Hepatocyte (in vitro differentiated cells): ENCODE measurements around the gene GK. TPM values are rescaled to one million over a fixed set of nuclear protein-coding genes. Genes with fewer than 3 reads are reported as not detected.
"Not testable (repeated sequence)": the region's sequence is repeated elsewhere in the genome, so short reads cannot be mapped to it uniquely, and the experiment has no call there.

ENCODE experiments used
- DNase-seq: peaks from one replicate; pipeline ENCODE4 v3.0.0-alpha.2; 2016; ENCODE audit warnings: low spot score
- H2AFZ ChIP-seq: fragments of 200-600 bp; sonication (generic); 2 replicates; pipeline ENCODE4 v1.6.0; 2016; ENCODE audit warnings: antibody characterized with exemption, mild to moderate bottlenecking
- H3K27ac ChIP-seq: fragments of 200-600 bp; sonication (generic); 2 replicates; pipeline ENCODE4 v1.5.1; 2016; ENCODE audit warnings: mild to moderate bottlenecking
- H3K27me3 ChIP-seq: fragments of 200-600 bp; sonication (generic); 2 replicates; pipeline ENCODE4 v1.6.1; 2016
- H3K36me3 ChIP-seq: fragments of 200-600 bp; sonication (generic); replicated peaks from 2 replicates; pipeline ENCODE4 v1.5.1; 2016; ENCODE audit warnings: low read depth; ENCODE audit not compliant: insufficient read depth
- H3K4me1 ChIP-seq: fragments of 200-600 bp; sonication (generic); 2 replicates; pipeline ENCODE4 v1.5.1; 2016; ENCODE audit warnings: mild to moderate bottlenecking, moderate library complexity; ENCODE audit not compliant: insufficient read depth
- H3K4me2 ChIP-seq: fragments of 200-600 bp; sonication (generic); 2 replicates; pipeline ENCODE4 v1.6.0; 2016
- H3K4me3 ChIP-seq: fragments of 200-600 bp; sonication (generic); 2 replicates; pipeline ENCODE4 v1.5.1; 2016; ENCODE audit warnings: mild to moderate bottlenecking
- H3K79me2 ChIP-seq: fragments of 200-600 bp; sonication (generic); 2 replicates; pipeline ENCODE4 v1.6.0; 2017; ENCODE audit warnings: mild to moderate bottlenecking
- H3K9me2 ChIP-seq: fragments of 200-600 bp; sonication (generic); replicated peaks from 2 replicates; pipeline ENCODE4 v1.6.0; 2017; ENCODE audit warnings: mild to moderate bottlenecking; ENCODE audit not compliant: insufficient read depth
- H3K9me3 ChIP-seq: fragments of 200-600 bp; sonication (generic); 2 replicates; pipeline ENCODE4 v1.5.1; 2016; ENCODE audit warnings: low read depth, mild to moderate bottlenecking
- H4K20me1 ChIP-seq: fragments of 200-600 bp; sonication (generic); 2 replicates; pipeline ENCODE4 v1.6.0; 2016; ENCODE audit warnings: mild to moderate bottlenecking; ENCODE audit not compliant: insufficient read depth, poor library complexity, severe bottlenecking
- EZH2 ChIP-seq: fragments of 200-600 bp; sonication (generic); IDR thresholded peaks from 2 replicates; pipeline ENCODE4 v1.6.1; 2016; ENCODE audit warnings: antibody characterized with exemption, mild to moderate bottlenecking, borderline replicate concordance
- EZH2phosphoT487 ChIP-seq: fragments of 200-600 bp; sonication (generic); IDR thresholded peaks from one replicate; pipeline ENCODE4 v1.6.1; 2018; ENCODE audit warnings: antibody characterized with exemption, mild to moderate bottlenecking, low read depth, moderate library complexity; ENCODE audit not compliant: unreplicated experiment, severe bottlenecking
- WGBS: methylation state at CpG from one replicate; pipeline ENCODE4 v1.1.6; 2016; ENCODE audit warnings: low lambda C conversion rate; ENCODE audit errors: missing lambda C conversion rate; 5-methylcytosine and 5-hydroxymethylcytosine counted together
- polyA plus RNA-seq: library from polyadenylated mRNA; unstranded; fragments of >200 nt; fragmentation: Nextera tagmentation; extraction: Ambion mirVana; gene quantifications from 2 replicates; pipeline ENCODE4 v1.2.1, GENCODE V29; 2016
- total RNA-seq: library from RNA; depleted of rRNA; stranded (reverse); fragments of >200 nt; gene quantifications from 2 replicates; pipeline ENCODE4 v1.2.3, GENCODE V29; 2014
- TF ChIP-seq, protein P1 (sequence below): fragments of 200-600 bp; sonication (generic); IDR thresholded peaks from 2 replicates; pipeline ENCODE4 v1.5.1; 2016; ENCODE audit warnings: antibody characterized with exemption, mild to moderate bottlenecking; ENCODE audit not compliant: poor library complexity

GK gene
- total and polyA plus RNA-seq, 2 experiments from 2014 or later, result 18.5 to 30.3 TPM

DNA sequence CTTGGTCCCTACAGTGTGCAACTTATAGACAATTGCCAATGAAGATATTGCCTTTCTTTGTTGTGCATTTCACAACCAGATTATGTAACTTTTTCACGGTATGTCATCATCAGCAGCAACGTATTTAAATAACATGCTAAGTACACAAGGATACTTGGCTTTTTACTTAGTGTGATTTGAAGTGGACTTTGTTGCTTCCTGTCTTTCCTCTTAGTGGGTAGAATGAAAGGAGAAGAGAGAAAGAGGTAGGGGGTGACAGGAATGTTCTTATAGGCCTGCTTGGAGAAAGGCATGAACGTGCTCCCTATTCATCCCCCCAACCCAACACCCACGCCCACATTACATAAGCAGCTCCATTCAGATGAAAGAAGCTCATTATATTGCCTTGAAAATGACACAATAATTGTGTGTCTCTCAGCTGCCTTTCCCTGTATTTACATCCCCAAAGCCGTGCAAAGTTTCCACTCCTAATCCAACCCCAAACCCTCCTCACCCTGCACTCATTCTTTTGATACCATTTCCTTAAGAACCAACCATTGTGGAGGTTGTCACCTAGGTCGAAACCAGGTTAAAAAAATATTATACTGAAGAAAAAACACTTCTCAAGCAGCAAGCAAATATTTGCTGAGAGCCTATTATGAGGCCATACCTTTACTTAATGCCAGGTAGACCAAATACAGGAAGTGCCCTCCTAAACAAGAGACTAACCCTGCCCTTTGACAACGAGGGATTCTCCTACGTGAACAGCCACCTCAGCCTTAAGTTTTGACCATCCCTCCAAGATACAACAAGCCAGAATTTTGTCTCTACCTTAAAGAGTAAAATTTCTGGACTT, 25.2 kb upstream of the GK start:
- Histone ChIP-seq H3K27ac (peak overlapping the region; percentile 82), H3K27me3 (no peaks in the 10 kb centered on the region), H3K4me2 (no peak overlapping the region)

DNA sequence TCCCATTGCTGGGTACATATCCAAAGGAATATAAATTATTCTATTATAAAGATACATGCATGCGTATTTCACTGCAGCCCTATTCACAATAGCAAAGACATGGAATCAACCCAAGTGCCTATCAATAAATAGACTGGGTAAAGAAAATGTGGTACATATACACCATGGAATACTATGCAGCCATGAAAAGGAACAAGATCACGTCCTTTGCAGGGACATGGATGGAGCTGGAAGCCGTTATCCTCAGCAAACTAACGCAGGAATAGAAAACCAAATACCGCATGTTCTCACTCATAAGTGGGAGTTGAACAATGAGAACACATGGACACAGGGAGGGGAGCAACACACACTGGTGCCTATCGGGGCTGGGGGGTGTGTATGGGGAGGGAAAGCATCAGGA, 19.2 kb upstream of the GK start:
- not testable (repeated sequence) for H4K20me1 ChIP-seq, H3K27ac ChIP-seq, H2AFZ ChIP-seq, H3K4me3 ChIP-seq, H3K27me3 ChIP-seq, DNase-seq, H3K36me3 ChIP-seq, H3K9me2 ChIP-seq, H3K79me2 ChIP-seq, H3K9me3 ChIP-seq, H3K4me2 ChIP-seq, H3K4me1 ChIP-seq
- WGBS, result 87% methylated on average over 6 of the region's 6 CpGs

More for the DNA sequence above, 25.2 kb upstream of the GK start:
- no peaks in the 10 kb centered on the region for H3K36me3 ChIP-seq
- no peak overlapping the region for H2AFZ ChIP-seq
- H3K9me2 ChIP-seq, result no peaks in the 10 kb centered on the region
- H3K4me1 ChIP-seq, result no peaks in the 10 kb centered on the region
- no peaks in the 10 kb centered on the region for H3K9me3 ChIP-seq
- H3K79me2 ChIP-seq, result no peaks in the 10 kb centered on the region
- no peak overlapping the region for H3K4me3 ChIP-seq
- peak; percentile 13 for DNase-seq
- WGBS, result 54% methylated on average over 8 of the region's 8 CpGs
- TF ChIP-seq, protein P1, sequence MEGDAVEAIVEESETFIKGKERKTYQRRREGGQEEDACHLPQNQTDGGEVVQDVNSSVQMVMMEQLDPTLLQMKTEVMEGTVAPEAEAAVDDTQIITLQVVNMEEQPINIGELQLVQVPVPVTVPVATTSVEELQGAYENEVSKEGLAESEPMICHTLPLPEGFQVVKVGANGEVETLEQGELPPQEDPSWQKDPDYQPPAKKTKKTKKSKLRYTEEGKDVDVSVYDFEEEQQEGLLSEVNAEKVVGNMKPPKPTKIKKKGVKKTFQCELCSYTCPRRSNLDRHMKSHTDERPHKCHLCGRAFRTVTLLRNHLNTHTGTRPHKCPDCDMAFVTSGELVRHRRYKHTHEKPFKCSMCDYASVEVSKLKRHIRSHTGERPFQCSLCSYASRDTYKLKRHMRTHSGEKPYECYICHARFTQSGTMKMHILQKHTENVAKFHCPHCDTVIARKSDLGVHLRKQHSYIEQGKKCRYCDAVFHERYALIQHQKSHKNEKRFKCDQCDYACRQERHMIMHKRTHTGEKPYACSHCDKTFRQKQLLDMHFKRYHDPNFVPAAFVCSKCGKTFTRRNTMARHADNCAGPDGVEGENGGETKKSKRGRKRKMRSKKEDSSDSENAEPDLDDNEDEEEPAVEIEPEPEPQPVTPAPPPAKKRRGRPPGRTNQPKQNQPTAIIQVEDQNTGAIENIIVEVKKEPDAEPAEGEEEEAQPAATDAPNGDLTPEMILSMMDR, result no peak
- TF ChIP-seq EZH2 (no peak), EZH2phosphoT487 (no peak)
- no peaks in the 10 kb centered on the region for H4K20me1 ChIP-seq

DNA sequence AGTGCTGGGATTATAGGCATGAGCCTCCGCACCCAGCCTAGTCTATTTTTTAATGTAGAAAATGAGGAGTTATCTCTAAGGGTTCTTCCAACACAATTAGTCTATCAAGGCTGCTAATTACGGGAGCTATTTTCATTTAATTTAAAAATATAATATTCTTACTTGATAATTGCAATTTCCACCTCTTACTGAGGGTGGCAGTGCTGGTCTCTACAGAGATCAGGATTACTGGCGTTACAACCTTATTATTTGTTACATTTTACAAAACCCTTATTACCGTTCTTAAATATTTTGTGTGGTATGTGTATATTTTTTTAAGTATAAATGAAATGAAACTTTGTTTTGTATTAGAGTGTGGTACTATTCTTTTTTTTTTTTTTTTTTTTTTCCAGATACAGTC, 17.6 kb upstream of the GK start:
- TF ChIP-seq EZH2, result no peak
- no peak for TF ChIP-seq EZH2phosphoT487
- TF ChIP-seq, protein P1, result peak; percentile 33
- WGBS, result 76% methylated on average over 4 of the region's 4 CpGs

DNA sequence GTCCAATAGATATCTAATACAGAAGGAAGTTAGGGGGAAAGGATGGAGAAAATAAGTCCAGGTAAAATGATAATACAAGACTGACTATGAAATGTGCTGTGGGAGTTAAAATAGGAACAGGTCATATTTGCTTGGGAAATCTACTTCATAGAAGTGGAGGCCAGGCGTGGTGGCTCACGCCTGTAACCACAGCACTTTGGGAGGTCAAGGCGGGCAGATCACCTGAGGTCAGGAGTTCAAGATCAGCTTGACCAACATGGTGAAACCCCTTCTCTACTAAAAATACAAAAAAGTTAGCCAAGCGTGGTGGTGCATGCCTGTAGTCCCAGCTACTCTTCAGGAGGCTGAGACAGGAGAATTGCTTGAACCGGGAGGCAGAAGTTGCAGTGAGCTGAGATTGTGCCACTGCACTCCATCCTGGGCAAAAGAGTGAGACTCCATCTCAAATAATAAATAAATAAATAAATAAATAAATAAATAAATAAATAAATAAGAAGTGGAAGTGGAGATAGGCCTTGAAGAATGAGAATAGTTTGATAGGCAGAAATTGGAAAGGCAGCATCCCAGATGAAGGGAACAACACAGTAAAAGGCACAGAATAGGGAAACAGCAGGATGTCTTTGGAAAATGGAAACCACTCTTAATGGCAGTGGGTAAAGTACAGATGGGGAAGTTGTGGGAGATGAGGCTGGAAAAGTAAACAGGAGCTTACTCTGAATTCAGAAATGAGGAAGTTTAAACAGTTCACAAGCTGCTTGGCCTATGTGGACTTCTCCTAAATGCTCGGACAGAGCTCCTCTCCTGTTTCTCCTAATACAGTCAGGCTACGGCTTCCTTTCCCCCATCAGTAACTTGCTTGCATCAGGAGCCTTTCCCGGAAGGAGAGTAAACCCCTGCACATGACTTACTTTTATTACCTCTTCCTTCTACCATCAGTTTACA, 15.1 kb upstream of the GK start:
- Histone ChIP-seq H3K27ac (no peak overlapping the region), H3K4me1 (no peaks in the 10 kb centered on the region), H3K27me3 (no peaks in the 10 kb centered on the region)

More for the DNA sequence above, 17.6 kb upstream of the GK start:
- Histone ChIP-seq H3K9me3 (no peaks in the 10 kb centered on the region), H3K27ac (no peak overlapping the region), H3K9me2 (no peaks in the 10 kb centered on the region), H3K79me2 (no peaks in the 10 kb centered on the region), H3K36me3 (no peaks in the 10 kb centered on the region), H3K4me2 (no peak overlapping the region), H2AFZ (no peak overlapping the region), H4K20me1 (no peaks in the 10 kb centered on the region), H3K4me1 (no peaks in the 10 kb centered on the region), H3K4me3 (no peak overlapping the region), H3K27me3 (no peaks in the 10 kb centered on the region)
- DNase-seq, result no peak

DNA sequence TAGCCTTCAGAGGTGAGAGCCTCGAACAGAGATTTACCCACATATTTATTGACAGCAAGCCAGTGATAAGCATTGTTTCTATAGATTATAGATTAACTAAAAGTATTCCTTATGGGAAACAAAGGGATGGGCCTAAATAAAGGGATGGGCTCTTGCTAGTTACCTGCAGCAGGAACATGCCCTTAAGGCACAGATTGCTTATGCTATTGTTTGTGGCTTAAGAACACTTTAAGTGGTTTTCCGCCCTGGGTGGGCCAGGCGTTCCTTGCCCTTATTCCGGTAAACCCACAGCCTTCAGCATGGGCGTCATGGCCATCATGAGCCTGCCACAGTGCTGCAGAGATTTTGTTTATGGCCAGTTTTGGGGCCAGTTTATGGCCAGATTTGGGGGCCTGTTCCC, 13.5 kb upstream of the GK start:
- 81% methylated on average over 5 of the region's 5 CpGs for WGBS
- DNase-seq, result not testable (repeated sequence)

More for the DNA sequence above, 15.1 kb upstream of the GK start:
- no peak overlapping the region for H2AFZ ChIP-seq
- H3K9me2 ChIP-seq, result no peaks in the 10 kb centered on the region
- no peaks in the 10 kb centered on the region for H3K9me3 ChIP-seq
- no peak overlapping the region for H3K4me2 ChIP-seq
- DNase-seq, result no peak
- no peaks in the 10 kb centered on the region for H4K20me1 ChIP-seq
- TF ChIP-seq EZH2 (no peak), EZH2phosphoT487 (no peak)
- TF ChIP-seq, protein P1, result no peak
- WGBS, result 82% methylated on average over 8 of the region's 8 CpGs
- H3K36me3 ChIP-seq, result no peaks in the 10 kb centered on the region
- no peaks in the 10 kb centered on the region for H3K79me2 ChIP-seq
- H3K4me3 ChIP-seq, result no peak overlapping the region

More for the DNA sequence above, 13.5 kb upstream of the GK start:
- not testable (repeated sequence) for H3K9me2 ChIP-seq, H3K27ac ChIP-seq, H3K4me1 ChIP-seq, H3K9me3 ChIP-seq, H3K4me2 ChIP-seq, H3K27me3 ChIP-seq, H2AFZ ChIP-seq, H3K4me3 ChIP-seq, H3K79me2 ChIP-seq, H3K36me3 ChIP-seq, H4K20me1 ChIP-seq
